ENCODE results near the gene PHF21A. TPM values are rescaled to one million over a fixed set of nuclear protein-coding genes. Genes with fewer than 3 reads are reported as not detected.

Gene PHF21A
- total RNA-seq, 1 donor from 2014 or later = 35.9 TPM

- TF ChIP-seq, protein P1, sequence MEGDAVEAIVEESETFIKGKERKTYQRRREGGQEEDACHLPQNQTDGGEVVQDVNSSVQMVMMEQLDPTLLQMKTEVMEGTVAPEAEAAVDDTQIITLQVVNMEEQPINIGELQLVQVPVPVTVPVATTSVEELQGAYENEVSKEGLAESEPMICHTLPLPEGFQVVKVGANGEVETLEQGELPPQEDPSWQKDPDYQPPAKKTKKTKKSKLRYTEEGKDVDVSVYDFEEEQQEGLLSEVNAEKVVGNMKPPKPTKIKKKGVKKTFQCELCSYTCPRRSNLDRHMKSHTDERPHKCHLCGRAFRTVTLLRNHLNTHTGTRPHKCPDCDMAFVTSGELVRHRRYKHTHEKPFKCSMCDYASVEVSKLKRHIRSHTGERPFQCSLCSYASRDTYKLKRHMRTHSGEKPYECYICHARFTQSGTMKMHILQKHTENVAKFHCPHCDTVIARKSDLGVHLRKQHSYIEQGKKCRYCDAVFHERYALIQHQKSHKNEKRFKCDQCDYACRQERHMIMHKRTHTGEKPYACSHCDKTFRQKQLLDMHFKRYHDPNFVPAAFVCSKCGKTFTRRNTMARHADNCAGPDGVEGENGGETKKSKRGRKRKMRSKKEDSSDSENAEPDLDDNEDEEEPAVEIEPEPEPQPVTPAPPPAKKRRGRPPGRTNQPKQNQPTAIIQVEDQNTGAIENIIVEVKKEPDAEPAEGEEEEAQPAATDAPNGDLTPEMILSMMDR (IDR thresholded peaks at IDR 0.05) = no peak
- peaks cover 29% of the 10 kb centered on the region for H3K4me1 Mint-ChIP-seq (ENCODE audit: low read depth)
- no peaks in the 10 kb centered on the region for H3K9me3 Mint-ChIP-seq (ENCODE audit: low read depth)
- H3K36me3 Mint-ChIP-seq (ENCODE audit: low read depth) = no peaks in the 10 kb centered on the region
- no peak for DNase-seq (ENCODE audit: low spot score)
- H3K27me3 Mint-ChIP-seq (ENCODE audit: low read depth) = no peaks in the 10 kb centered on the region
- no peak overlapping the region for H3K4me3 Mint-ChIP-seq (ENCODE audit: unreplicated experiment)
- no peak overlapping the region for H3K27ac Mint-ChIP-seq (ENCODE audit: unreplicated experiment)
Observed at GRCh38 chr11:46108751-46109150, 12.5 kb downstream of the PHF21A start.

DNA sequence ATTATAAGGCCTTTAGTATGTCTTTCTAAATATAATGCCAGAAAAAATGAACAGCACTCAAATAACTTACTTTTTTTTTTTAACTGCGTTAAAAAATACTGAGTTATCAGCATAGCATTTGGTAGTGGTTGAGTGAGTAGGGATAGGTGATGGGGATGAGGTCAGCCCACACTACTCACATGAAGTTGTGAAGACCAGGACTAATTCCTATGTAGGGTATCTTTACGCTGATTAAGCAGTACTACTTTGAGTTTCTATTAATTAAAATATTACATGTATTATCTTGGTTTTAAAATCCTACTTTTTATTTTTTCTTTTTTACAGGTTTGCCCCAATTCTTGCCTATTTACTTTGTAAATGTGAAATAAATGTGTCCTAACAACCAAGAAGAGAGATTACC, 13.5 kb downstream of the PHF21A start:
- Mint-ChIP-seq H3K4me3 (ENCODE audit: unreplicated experiment) (no peak overlapping the region), H3K4me1 (ENCODE audit: low read depth) (peaks cover 26% of the 10 kb centered on the region), H3K27me3 (ENCODE audit: low read depth) (no peaks in the 10 kb centered on the region)

GRCh38 chr11:46107408-46107718, 13.9 kb downstream of the PHF21A start:
- H3K4me3 Mint-ChIP-seq (ENCODE audit: unreplicated experiment) = no peak overlapping the region
- H3K36me3 Mint-ChIP-seq (ENCODE audit: low read depth) = no peaks in the 10 kb centered on the region
- peaks cover 28% of the 10 kb centered on the region for H3K4me1 Mint-ChIP-seq (ENCODE audit: low read depth)
- no peaks in the 10 kb centered on the region for H3K9me3 Mint-ChIP-seq (ENCODE audit: low read depth)
- H3K27ac Mint-ChIP-seq (ENCODE audit: unreplicated experiment) = no peak overlapping the region
- TF ChIP-seq, protein P1 (IDR thresholded peaks at IDR 0.05) = no peak
- no peaks in the 10 kb centered on the region for H3K27me3 Mint-ChIP-seq (ENCODE audit: low read depth)
- DNase-seq (ENCODE audit: low spot score) = no peak

More for the DNA sequence above, 13.5 kb downstream of the PHF21A start:
- Mint-ChIP-seq H3K27ac (ENCODE audit: unreplicated experiment) (no peak overlapping the region), H3K9me3 (ENCODE audit: low read depth) (no peaks in the 10 kb centered on the region), H3K36me3 (ENCODE audit: low read depth) (no peaks in the 10 kb centered on the region)
- TF ChIP-seq, protein P1 (IDR thresholded peaks at IDR 0.05) = no peak
- no peak for DNase-seq (ENCODE audit: low spot score)

- no peak for DNase-seq (ENCODE audit: low spot score)
- no peak overlapping the region for H3K4me3 Mint-ChIP-seq (ENCODE audit: unreplicated experiment)
- no peaks in the 10 kb centered on the region for H3K36me3 Mint-ChIP-seq (ENCODE audit: low read depth)
- no peaks in the 10 kb centered on the region for H3K27me3 Mint-ChIP-seq (ENCODE audit: low read depth)
- TF ChIP-seq, protein P1 (IDR thresholded peaks at IDR 0.05) = no peak
- H3K27ac Mint-ChIP-seq (ENCODE audit: unreplicated experiment) = no peak overlapping the region
- H3K4me1 Mint-ChIP-seq (ENCODE audit: low read depth) = peaks cover 28% of the 10 kb centered on the region
- H3K9me3 Mint-ChIP-seq (ENCODE audit: low read depth) = no peaks in the 10 kb centered on the region
Observed at GRCh38 chr11:46106530-46107407, 14.5 kb downstream of the PHF21A start.

- no peaks in the 10 kb centered on the region for H3K27me3 Mint-ChIP-seq (ENCODE audit: low read depth)
- no peak for DNase-seq (ENCODE audit: low spot score)
- H3K4me3 Mint-ChIP-seq (ENCODE audit: unreplicated experiment) = no peak overlapping the region
- H3K36me3 Mint-ChIP-seq (ENCODE audit: low read depth) = no peaks in the 10 kb centered on the region
- H3K27ac Mint-ChIP-seq (ENCODE audit: unreplicated experiment) = no peak overlapping the region
- no peaks in the 10 kb centered on the region for H3K9me3 Mint-ChIP-seq (ENCODE audit: low read depth)
- TF ChIP-seq, protein P1 (IDR thresholded peaks at IDR 0.05) = no peak
- peaks cover 28% of the 10 kb centered on the region for H3K4me1 Mint-ChIP-seq (ENCODE audit: low read depth)
Observed at GRCh38 chr11:46105926-46106325, 15.3 kb downstream of the PHF21A start.

Data from chondrocyte (in vitro differentiated cells).